ENCODE measurements around the gene LRRFIP1. TPM values are rescaled to one million over a fixed set of nuclear protein-coding genes. Genes with fewer than 3 reads are reported as not detected.

LRRFIP1 gene
- total RNA-seq, 4 donors from 2014 or later = 62.8 to 199 (median 121) TPM

DNA sequence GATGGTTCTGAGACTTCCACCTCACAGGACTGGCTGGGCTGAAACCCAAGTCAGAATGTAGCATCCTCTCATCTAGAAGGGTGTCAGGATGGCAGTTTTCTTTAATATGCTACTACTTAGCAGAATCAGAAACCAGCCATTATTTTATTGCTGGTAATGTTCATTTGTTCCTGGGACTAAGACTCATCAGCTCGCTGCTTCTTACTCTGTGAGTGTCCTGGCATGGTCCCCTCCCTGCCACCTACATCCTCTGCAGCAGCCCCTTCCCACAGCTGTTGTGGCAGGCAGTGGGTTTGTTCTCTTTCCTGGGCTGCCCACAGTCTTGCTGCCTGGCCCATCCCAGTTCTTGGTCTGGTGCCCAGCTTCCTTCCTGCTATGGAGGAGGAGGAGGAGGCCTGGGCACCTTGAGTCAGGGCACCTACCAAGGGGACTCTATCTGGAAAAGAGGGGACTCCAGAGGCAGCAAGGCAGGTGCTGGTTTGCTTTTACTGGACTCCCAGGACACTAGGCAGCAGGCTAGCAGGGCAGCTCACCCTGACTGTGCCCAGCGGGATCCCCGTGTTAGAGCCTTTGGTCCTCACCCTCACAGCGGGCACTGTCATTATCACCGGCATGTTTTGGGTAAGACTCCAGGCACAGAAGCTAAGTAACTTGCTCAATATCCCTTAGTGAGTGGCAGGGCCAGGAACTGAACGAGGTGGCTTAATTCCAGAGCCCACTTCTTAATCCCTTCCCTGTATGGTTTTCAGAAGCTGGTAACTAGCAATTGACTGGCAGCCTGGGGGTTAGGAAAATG lies 62.1 kb downstream of the LRRFIP1 start:
- intact Hi-C loops (cut with DNase I; ENCODE audit: low total_unique reads) = no loop called here
- H3K4me3 ChIP-seq = no peak overlapping the region
- peaks cover 16 to 24% of the 10 kb centered on the region in 2 donors for H3K4me1 ChIP-seq
- no peak for TF ChIP-seq POLR2A (IDR thresholded peaks at IDR 0.05)
- TF ChIP-seq, protein P1, sequence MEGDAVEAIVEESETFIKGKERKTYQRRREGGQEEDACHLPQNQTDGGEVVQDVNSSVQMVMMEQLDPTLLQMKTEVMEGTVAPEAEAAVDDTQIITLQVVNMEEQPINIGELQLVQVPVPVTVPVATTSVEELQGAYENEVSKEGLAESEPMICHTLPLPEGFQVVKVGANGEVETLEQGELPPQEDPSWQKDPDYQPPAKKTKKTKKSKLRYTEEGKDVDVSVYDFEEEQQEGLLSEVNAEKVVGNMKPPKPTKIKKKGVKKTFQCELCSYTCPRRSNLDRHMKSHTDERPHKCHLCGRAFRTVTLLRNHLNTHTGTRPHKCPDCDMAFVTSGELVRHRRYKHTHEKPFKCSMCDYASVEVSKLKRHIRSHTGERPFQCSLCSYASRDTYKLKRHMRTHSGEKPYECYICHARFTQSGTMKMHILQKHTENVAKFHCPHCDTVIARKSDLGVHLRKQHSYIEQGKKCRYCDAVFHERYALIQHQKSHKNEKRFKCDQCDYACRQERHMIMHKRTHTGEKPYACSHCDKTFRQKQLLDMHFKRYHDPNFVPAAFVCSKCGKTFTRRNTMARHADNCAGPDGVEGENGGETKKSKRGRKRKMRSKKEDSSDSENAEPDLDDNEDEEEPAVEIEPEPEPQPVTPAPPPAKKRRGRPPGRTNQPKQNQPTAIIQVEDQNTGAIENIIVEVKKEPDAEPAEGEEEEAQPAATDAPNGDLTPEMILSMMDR (IDR thresholded peaks at IDR 0.05) = no peak
- peak overlapping the region; percentile 94 to 99 for H3K27ac ChIP-seq
- no peaks in the 10 kb centered on the region for H3K9me3 ChIP-seq
- H3K27me3 ChIP-seq = no peaks in the 10 kb centered on the region
- no peaks in the 10 kb centered on the region for H3K36me3 ChIP-seq
- DNase-seq = peak; percentile 11 to 43

DNA sequence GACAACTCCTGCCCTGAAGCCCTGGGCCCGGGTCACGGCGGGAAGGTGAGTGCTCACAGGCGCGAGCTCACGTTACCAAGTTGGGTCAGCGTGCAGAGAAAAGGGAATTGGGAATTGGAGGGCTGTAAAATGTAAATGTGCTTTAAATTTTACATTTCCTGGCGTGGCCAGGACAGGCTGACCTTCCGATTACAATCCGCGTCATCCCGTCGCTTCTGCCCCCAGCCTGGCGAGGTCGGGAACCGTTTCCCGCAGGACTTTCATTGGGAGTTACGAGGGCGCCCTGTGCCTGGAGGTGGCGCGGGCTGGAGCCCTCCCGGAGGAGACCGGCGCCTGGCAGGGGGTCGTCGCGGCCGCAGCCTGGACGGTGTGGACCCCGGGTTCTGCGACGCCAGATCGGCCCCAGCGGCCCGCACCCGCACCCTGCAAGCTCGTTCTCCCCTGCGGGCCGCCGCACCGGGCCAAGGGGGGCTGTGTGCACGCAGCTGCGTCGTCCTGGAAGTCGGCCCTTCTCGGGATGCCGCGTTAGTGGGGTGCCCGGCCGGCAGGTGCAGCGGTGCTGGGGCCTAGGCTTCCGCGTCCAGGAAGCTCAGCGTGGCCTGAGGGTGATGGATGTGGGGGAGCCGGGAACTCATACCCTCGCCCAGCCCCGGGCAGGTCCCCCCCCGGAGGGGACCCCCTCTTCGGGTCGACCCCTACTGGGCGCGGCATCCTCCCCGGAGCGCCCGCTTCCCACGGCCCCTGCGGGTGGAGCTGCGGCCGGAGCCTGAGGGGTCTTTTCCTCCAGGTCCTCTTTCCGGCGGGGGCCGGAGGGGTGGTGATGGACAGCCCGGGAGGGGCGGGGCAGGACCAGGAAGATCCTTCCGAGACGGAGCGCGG lies 63.9 kb downstream of the LRRFIP1 start:
- DNase-seq = peak in 1 of 2 donors; percentile 33
- Histone ChIP-seq H3K27ac (peak overlapping the region; percentile 94 to 99), H3K4me1 (peaks cover 28% of the 10 kb centered on the region in 2 donors), H3K27me3 (no peaks in the 10 kb centered on the region), H3K9me3 (no peaks in the 10 kb centered on the region), H3K36me3 (no peaks in the 10 kb centered on the region), H3K4me3 (peak overlapping the region; percentile 57 to 88)
- intact Hi-C loops (cut with DNase I; ENCODE audit: low total_unique reads) = no loop called here
- peak; percentile 30 to 36 for TF ChIP-seq POLR2A (IDR thresholded peaks at IDR 0.05)
- TF ChIP-seq, protein P1 (IDR thresholded peaks at IDR 0.05) = peak in 2 of 4 experiments; percentile 4 to 10

DNA sequence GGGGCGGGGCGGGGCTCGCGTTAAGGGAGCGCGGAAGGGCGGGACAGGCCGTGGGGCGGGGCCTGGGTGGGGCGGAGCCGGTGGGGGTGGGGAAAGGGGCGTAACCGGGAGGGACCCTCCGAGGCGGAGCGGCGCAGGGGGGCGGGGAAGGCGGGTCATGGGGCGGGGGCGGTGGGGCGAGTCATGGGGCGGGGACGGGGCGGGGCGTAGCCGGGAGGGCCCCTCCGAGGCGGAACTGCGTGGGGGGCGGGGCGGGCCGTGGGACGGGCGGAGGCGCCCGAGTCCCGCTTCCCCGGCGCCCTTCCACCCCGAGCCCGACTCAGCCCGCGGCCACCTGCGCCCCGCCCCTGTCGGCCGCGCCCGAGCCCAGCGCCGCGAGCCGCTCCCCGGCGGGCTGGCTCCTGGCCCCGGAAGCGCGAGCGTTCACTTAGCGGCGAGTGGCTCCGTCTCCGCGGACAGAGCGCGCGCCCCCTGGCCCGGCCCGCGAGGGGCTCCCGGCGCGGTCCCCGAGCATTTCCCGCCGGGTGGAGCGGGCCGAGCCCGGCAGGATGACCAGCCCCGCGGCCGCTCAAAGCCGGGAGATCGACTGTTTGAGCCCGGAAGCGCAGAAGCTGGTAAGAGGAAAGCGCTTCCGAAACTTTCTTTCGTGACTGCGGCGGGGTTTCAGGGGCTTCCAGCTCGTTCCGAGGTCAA lies 64.7 kb downstream of the LRRFIP1 start:
- Histone ChIP-seq H3K27me3 (no peaks in the 10 kb centered on the region), H3K4me3 (peak overlapping the region; percentile 75 to 88), H3K36me3 (no peaks in the 10 kb centered on the region), H3K9me3 (no peaks in the 10 kb centered on the region), H3K4me1 (peaks cover 25 to 30% of the 10 kb centered on the region in 2 donors), H3K27ac (peak overlapping the region; percentile 98 to 99)
- intact Hi-C loops (cut with DNase I; ENCODE audit: low total_unique reads) = no loop called here
- DNase-seq = peak; percentile 96 to 98
- TF ChIP-seq, protein P1 (IDR thresholded peaks at IDR 0.05) = peak in 1 of 4 experiments; percentile 15
- TF ChIP-seq POLR2A (IDR thresholded peaks at IDR 0.05) = peak; percentile 87 to 95

DNA sequence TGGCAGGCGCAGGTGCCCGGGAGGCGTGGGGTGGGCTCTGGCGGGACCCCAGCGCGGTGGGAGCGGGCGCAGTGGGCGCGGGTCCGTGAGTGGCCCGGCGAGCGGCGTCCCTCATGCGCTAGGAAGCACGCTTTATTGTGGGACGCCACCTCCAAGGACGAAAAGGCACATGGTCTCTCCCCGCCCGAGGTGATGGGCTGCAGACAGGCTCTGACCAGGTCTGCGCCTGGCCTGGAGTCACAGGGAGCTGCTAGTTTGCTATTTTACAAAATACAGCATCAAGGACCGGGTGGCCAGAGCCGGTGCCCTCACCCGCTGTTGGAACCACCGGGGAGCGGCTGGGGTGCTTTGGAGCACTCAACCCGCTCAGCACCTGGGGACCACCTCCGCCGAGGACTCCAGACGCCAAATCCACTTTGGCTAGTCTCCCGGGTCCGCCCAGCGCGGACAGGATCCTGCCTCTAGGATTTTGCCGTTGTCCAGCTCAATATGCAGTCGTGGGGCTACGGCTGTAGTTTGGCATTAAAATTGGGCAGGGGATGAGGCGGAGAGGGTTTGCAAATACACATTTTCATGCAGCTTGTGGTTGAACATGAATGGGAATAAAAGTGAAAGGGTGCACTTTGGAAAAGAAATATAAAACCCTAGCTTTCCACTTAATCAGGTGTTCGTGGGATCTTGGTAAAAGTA lies 65.4 kb downstream of the LRRFIP1 start:
- TF ChIP-seq POLR2A (IDR thresholded peaks at IDR 0.05) = no peak
- TF ChIP-seq, protein P1 (IDR thresholded peaks at IDR 0.05) = no peak
- peaks cover 24 to 36% of the 10 kb centered on the region in 2 donors for H3K4me1 ChIP-seq
- no peaks in the 10 kb centered on the region for H3K27me3 ChIP-seq
- intact Hi-C loops (cut with DNase I; ENCODE audit: low total_unique reads) = no loop called here
- no peaks in the 10 kb centered on the region for H3K36me3 ChIP-seq
- H3K9me3 ChIP-seq = no peaks in the 10 kb centered on the region
- H3K27ac ChIP-seq = peak overlapping the region; percentile 94 to 98
- peak overlapping the region; percentile 49 to 75 for H3K4me3 ChIP-seq
- peak; percentile 67 to 69 for DNase-seq

Data from uterus (tissue), 4 donors.